Astrocyte of the spinal cord (primary cell): ENCODE measurements around the gene UBE2Z.

ENCODE experiments used
- DNase-seq: peaks from one replicate; pipeline ENCODE4 v3.0.0; 2011; ENCODE audit warnings: low read depth, low spot score
- H3K4me3 ChIP-seq: 2 replicates; pipeline ENCODE4 v1.5.1; 2011; ENCODE audit warnings: low read depth, mild to moderate bottlenecking, low read length, moderate library complexity
- CTCF ChIP-seq: IDR thresholded peaks from 2 replicates; pipeline ENCODE4 v1.5.1; 2012; ENCODE audit warnings: low read depth, mild to moderate bottlenecking, low read length, inconsistent platforms
- in situ Hi-C: cut with HindIII; loops from 2 replicates; pipeline ENCODE4 v1.10.0; 2017; ENCODE audit warnings: low sequenced_read_pairs

The UBE2Z gene

GRCh38 chr17:48903401-48903800, 4.8 kb upstream of the UBE2Z start:
- no peak for DNase-seq
- no peak overlapping the region for H3K4me3 ChIP-seq
- TF ChIP-seq CTCF: no peak
- in situ Hi-C loops: no loop called here

GRCh38 chr17:48904428-48904827, 3.8 kb upstream of the UBE2Z start:
- no peak overlapping the region for H3K4me3 ChIP-seq
- TF ChIP-seq CTCF: no peak
- no peak for DNase-seq
- in situ Hi-C loops: no loop called here

- no peak overlapping the region for H3K4me3 ChIP-seq
- no peak for DNase-seq
- in situ Hi-C loops: no loop called here
- TF ChIP-seq CTCF: no peak
These were observed 2.2 kb upstream of the UBE2Z start for GRCh38 chr17:48905987-48906515.

GRCh38 chr17:48907713-48908046, 527 bp upstream of the UBE2Z start:
- DNase-seq: peak; percentile 78
- no peak for TF ChIP-seq CTCF
- in situ Hi-C loops: no loop called here
- H3K4me3 ChIP-seq: peak overlapping the region; percentile 85

- no peak for TF ChIP-seq CTCF
- in situ Hi-C loops: no loop called here
- peak overlapping the region; percentile 85 for H3K4me3 ChIP-seq
- DNase-seq: peak; percentile 90
These were observed 717 bp downstream of the UBE2Z start for GRCh38 chr17:48908853-48909394.

- peak overlapping the region; percentile 85 for H3K4me3 ChIP-seq
- DNase-seq: no peak
- no peak for TF ChIP-seq CTCF
- in situ Hi-C loops: no loop called here
These were observed 1.6 kb downstream of the UBE2Z start for GRCh38 chr17:48909783-48910182.

- no peak for DNase-seq
- TF ChIP-seq CTCF: no peak
- peak overlapping the region; percentile 85 for H3K4me3 ChIP-seq
- in situ Hi-C loops: no loop called here
These were observed 2.2 kb downstream of the UBE2Z start for GRCh38 chr17:48910370-48910769.
